ENCODE results near the gene C1QBP.

The C1QBP gene

GRCh38 chr17:5430413-5430999 is 8.4 kb downstream of the C1QBP start:
- TF ChIP-seq SPI1 (IDR thresholded peaks at IDR 0.05; ENCODE audit: borderline replicate concordance, low read depth) (no peak), POLR2AphosphoS5 (IDR thresholded peaks at IDR 0.05; ENCODE audit: low read depth) (no peak), GABPA (IDR thresholded peaks at IDR 0.05; ENCODE audit: low read depth) (no peak), CTCF (IDR thresholded peaks at IDR 0.05; ENCODE audit: insufficient read depth, low read length) (no peak)
- TF ChIP-seq, protein P1, sequence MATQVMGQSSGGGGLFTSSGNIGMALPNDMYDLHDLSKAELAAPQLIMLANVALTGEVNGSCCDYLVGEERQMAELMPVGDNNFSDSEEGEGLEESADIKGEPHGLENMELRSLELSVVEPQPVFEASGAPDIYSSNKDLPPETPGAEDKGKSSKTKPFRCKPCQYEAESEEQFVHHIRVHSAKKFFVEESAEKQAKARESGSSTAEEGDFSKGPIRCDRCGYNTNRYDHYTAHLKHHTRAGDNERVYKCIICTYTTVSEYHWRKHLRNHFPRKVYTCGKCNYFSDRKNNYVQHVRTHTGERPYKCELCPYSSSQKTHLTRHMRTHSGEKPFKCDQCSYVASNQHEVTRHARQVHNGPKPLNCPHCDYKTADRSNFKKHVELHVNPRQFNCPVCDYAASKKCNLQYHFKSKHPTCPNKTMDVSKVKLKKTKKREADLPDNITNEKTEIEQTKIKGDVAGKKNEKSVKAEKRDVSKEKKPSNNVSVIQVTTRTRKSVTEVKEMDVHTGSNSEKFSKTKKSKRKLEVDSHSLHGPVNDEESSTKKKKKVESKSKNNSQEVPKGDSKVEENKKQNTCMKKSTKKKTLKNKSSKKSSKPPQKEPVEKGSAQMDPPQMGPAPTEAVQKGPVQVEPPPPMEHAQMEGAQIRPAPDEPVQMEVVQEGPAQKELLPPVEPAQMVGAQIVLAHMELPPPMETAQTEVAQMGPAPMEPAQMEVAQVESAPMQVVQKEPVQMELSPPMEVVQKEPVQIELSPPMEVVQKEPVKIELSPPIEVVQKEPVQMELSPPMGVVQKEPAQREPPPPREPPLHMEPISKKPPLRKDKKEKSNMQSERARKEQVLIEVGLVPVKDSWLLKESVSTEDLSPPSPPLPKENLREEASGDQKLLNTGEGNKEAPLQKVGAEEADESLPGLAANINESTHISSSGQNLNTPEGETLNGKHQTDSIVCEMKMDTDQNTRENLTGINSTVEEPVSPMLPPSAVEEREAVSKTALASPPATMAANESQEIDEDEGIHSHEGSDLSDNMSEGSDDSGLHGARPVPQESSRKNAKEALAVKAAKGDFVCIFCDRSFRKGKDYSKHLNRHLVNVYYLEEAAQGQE (IDR thresholded peaks at IDR 0.05; ENCODE audit: insufficient replicate concordance, low read depth) = no peak
- Histone ChIP-seq H3K27ac (replicated peaks) (no peak overlapping the region), H3K27me3 (ENCODE audit: insufficient read depth, poor library complexity, severe bottlenecking) (no peaks in the 10 kb centered on the region), H3K4me3 (replicated peaks; ENCODE audit: insufficient read depth, low read length) (no peak overlapping the region)
- DNase-seq (ENCODE audit: low read depth in 1 of 2, low spot score in 1 of 2) = no peak

- Histone ChIP-seq H3K27ac (replicated peaks) (no peak overlapping the region), H3K4me3 (replicated peaks; ENCODE audit: insufficient read depth, low read length) (no peak overlapping the region), H3K27me3 (ENCODE audit: insufficient read depth, poor library complexity, severe bottlenecking) (no peaks in the 10 kb centered on the region)
- no peak for TF ChIP-seq GABPA (IDR thresholded peaks at IDR 0.05; ENCODE audit: low read depth)
- no peak for TF ChIP-seq CTCF (IDR thresholded peaks at IDR 0.05; ENCODE audit: insufficient read depth, low read length)
- TF ChIP-seq POLR2AphosphoS5 (IDR thresholded peaks at IDR 0.05; ENCODE audit: low read depth) = no peak
- TF ChIP-seq, protein P1 (IDR thresholded peaks at IDR 0.05; ENCODE audit: insufficient replicate concordance, low read depth) = no peak
- TF ChIP-seq SPI1 (IDR thresholded peaks at IDR 0.05; ENCODE audit: borderline replicate concordance, low read depth) = no peak
- DNase-seq (ENCODE audit: low read depth in 1 of 2, low spot score in 1 of 2) = no peak
These were observed 9.6 kb downstream of the C1QBP start for GRCh38 chr17:5429191-5429887.

- DNase-seq (ENCODE audit: low read depth in 1 of 2, low spot score in 1 of 2) = no peak
- H3K27ac ChIP-seq (replicated peaks) = no peak overlapping the region
- H3K27me3 ChIP-seq (ENCODE audit: insufficient read depth, poor library complexity, severe bottlenecking) = no peaks in the 10 kb centered on the region
- TF ChIP-seq CTCF (IDR thresholded peaks at IDR 0.05; ENCODE audit: insufficient read depth, low read length) (no peak), SPI1 (IDR thresholded peaks at IDR 0.05; ENCODE audit: borderline replicate concordance, low read depth) (no peak), GABPA (IDR thresholded peaks at IDR 0.05; ENCODE audit: low read depth) (no peak), POLR2AphosphoS5 (IDR thresholded peaks at IDR 0.05; ENCODE audit: low read depth) (no peak)
- TF ChIP-seq, protein P1 (IDR thresholded peaks at IDR 0.05; ENCODE audit: insufficient replicate concordance, low read depth) = no peak
- H3K4me3 ChIP-seq (replicated peaks; ENCODE audit: insufficient read depth, low read length) = no peak overlapping the region
These were observed 13.1 kb downstream of the C1QBP start for GRCh38 chr17:5425826-5426225.
